H4 (cell line): ENCODE results near the gene ZBTB46. TPM values are rescaled to one million over a fixed set of nuclear protein-coding genes. Genes with fewer than 3 reads are reported as not detected.
"Not testable (repeated sequence)": the region's sequence is repeated elsewhere in the genome, so short reads cannot be mapped to it uniquely, and the experiment has no call there.

Experiments used
- DNase-seq: peaks from one replicate; pipeline ENCODE4 v3.0.0-alpha.2; 2015; ENCODE audit warnings: low spot score
- total RNA-seq: library from RNA; depleted of rRNA; stranded (reverse); fragments of >200 nt; shearing (Covaris generic); gene quantifications from 2 replicates; pipeline ENCODE4 v1.2.3, GENCODE V29; 2014

ZBTB46 gene
- total RNA-seq, 1 experiment from 2014 or later = 0.68 TPM

- DNase-seq = no peak
Measured at GRCh38 chr20:63858393-63859165, 27.5 kb upstream of the ZBTB46 start.

- DNase-seq = no peak
Measured at GRCh38 chr20:63857764-63858392, 26.8 kb upstream of the ZBTB46 start.

- no peak for DNase-seq
Measured at GRCh38 chr20:63856098-63856511, 25.0 kb upstream of the ZBTB46 start.

- DNase-seq = no peak
Measured at GRCh38 chr20:63855363-63856097, 24.5 kb upstream of the ZBTB46 start.

GRCh38 chr20:63854766-63855362, 23.8 kb upstream of the ZBTB46 start:
- DNase-seq = no peak

- no peak for DNase-seq
Measured at GRCh38 chr20:63854069-63854765, 23.2 kb upstream of the ZBTB46 start.

- DNase-seq = not testable (repeated sequence)
Measured at GRCh38 chr20:63853733-63854068, 22.6 kb upstream of the ZBTB46 start.

GRCh38 chr20:63851548-63851943, 20.5 kb upstream of the ZBTB46 start:
- DNase-seq = not testable (repeated sequence)

GRCh38 chr20:63850689-63851547, 19.9 kb upstream of the ZBTB46 start:
- no peak for DNase-seq

GRCh38 chr20:63848003-63848911, 17.2 kb upstream of the ZBTB46 start:
- DNase-seq = no peak

- no peak for DNase-seq
Measured at GRCh38 chr20:63847237-63848002, 16.4 kb upstream of the ZBTB46 start.

- no peak for DNase-seq
Measured at GRCh38 chr20:63846888-63847236, 15.8 kb upstream of the ZBTB46 start.

- no peak for DNase-seq
Measured at GRCh38 chr20:63846128-63846771, 15.2 kb upstream of the ZBTB46 start.

- no peak for DNase-seq
Measured at GRCh38 chr20:63844511-63844991, 13.5 kb upstream of the ZBTB46 start.

GRCh38 chr20:63843778-63844177, 12.7 kb upstream of the ZBTB46 start:
- DNase-seq = no peak

- no peak for DNase-seq
Measured at GRCh38 chr20:63843222-63843621, 12.2 kb upstream of the ZBTB46 start.

GRCh38 chr20:63842258-63842657, 11.2 kb upstream of the ZBTB46 start:
- no peak for DNase-seq

GRCh38 chr20:63840405-63840828, 9.4 kb upstream of the ZBTB46 start:
- no peak for DNase-seq
